HL-60 (cell line): ENCODE results near the gene NFIB.

Experiments
- GABPA ChIP-seq: IDR thresholded peaks from 2 replicates; pipeline ENCODE4 v1.6.1; 2012; ENCODE audit warnings: low read depth
- POLR2AphosphoS5 ChIP-seq: IDR thresholded peaks from 2 replicates; pipeline ENCODE4 v1.6.1; 2012; ENCODE audit warnings: low read depth
- TF ChIP-seq, protein P1 (sequence below): IDR thresholded peaks from one replicate; pipeline ENCODE4 v1.5.1; 2011; ENCODE audit warnings: low read length, control low read depth, inconsistent platforms; ENCODE audit not compliant: insufficient read depth
- TF ChIP-seq, protein P2 (sequence below): IDR thresholded peaks from 2 replicates; pipeline ENCODE4 v1.6.1; 2012; ENCODE audit warnings: low read depth; ENCODE audit not compliant: insufficient replicate concordance

DNA sequence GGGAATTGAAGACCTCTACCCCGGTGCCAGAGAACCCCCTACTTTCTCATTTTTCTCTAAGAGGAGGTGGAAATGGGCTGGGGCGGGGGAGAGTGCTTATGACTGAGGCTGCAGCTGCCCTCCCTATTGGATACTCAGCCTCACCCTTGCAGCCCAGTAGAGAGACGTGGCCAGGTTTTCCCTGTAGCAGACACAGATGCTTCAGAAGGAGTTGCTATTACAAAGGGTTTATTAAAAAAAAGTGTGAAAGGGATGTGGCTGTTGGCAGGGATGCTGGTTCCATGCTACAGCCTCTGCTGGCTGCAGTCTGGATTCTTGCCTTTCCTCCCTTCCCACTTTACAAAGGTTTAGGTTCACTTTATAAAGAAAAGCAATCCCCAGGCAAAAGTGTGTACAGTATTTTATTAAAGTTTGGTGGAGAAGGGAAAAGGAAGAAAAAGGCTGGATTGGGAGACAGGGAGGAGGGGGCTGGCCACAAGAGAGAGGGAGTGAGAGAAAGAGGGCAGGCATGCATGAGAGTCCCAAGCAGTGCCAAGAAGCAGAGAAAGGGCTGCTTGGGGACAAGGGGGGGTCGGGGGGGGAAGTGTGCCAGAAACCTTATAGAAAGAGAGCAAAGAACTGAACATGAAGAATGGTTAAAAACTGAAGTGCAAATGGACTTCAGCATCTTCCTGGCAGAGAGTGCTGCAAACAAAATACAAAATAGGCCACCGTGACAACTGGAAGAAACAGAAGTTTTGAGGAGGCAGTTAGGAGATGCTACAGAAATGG, 29.5 kb upstream of the NFIB start:
- TF ChIP-seq, protein P1, sequence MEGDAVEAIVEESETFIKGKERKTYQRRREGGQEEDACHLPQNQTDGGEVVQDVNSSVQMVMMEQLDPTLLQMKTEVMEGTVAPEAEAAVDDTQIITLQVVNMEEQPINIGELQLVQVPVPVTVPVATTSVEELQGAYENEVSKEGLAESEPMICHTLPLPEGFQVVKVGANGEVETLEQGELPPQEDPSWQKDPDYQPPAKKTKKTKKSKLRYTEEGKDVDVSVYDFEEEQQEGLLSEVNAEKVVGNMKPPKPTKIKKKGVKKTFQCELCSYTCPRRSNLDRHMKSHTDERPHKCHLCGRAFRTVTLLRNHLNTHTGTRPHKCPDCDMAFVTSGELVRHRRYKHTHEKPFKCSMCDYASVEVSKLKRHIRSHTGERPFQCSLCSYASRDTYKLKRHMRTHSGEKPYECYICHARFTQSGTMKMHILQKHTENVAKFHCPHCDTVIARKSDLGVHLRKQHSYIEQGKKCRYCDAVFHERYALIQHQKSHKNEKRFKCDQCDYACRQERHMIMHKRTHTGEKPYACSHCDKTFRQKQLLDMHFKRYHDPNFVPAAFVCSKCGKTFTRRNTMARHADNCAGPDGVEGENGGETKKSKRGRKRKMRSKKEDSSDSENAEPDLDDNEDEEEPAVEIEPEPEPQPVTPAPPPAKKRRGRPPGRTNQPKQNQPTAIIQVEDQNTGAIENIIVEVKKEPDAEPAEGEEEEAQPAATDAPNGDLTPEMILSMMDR, result no peak
- TF ChIP-seq, protein P2, sequence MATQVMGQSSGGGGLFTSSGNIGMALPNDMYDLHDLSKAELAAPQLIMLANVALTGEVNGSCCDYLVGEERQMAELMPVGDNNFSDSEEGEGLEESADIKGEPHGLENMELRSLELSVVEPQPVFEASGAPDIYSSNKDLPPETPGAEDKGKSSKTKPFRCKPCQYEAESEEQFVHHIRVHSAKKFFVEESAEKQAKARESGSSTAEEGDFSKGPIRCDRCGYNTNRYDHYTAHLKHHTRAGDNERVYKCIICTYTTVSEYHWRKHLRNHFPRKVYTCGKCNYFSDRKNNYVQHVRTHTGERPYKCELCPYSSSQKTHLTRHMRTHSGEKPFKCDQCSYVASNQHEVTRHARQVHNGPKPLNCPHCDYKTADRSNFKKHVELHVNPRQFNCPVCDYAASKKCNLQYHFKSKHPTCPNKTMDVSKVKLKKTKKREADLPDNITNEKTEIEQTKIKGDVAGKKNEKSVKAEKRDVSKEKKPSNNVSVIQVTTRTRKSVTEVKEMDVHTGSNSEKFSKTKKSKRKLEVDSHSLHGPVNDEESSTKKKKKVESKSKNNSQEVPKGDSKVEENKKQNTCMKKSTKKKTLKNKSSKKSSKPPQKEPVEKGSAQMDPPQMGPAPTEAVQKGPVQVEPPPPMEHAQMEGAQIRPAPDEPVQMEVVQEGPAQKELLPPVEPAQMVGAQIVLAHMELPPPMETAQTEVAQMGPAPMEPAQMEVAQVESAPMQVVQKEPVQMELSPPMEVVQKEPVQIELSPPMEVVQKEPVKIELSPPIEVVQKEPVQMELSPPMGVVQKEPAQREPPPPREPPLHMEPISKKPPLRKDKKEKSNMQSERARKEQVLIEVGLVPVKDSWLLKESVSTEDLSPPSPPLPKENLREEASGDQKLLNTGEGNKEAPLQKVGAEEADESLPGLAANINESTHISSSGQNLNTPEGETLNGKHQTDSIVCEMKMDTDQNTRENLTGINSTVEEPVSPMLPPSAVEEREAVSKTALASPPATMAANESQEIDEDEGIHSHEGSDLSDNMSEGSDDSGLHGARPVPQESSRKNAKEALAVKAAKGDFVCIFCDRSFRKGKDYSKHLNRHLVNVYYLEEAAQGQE, result no peak
- no peak for TF ChIP-seq POLR2AphosphoS5
- no peak for TF ChIP-seq GABPA
